Measurements from ENCODE around the gene URI1. TPM values are rescaled to one million over a fixed set of nuclear protein-coding genes. Genes with fewer than 3 reads are reported as not detected.

The URI1 gene
- total RNA-seq, 1 experiment from 2014 or later: 71.0 TPM

DNA sequence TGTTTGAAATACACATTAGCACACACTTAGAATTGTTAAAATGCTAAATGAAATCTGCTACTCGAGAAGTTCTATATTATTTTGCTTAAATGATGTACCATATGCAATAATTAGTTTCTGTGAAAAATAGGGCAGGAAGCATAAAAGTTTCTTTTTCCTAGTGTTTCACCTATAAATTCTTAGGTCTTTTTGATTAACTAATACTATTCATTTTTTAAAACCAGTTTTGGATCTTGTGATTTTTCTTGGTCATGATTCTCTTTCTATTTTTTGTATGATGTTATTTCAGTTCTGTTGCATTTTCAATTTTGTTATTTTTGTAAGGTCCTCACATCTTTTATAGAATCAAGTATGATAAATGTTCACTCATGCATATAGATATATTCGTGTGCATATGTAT, 66.1 kb downstream of the URI1 start:
- ChIA-PET POLR2A (no interaction called here), CTCF (no interaction called here)
- no peak overlapping the region for H3K4me3 ChIP-seq (ENCODE audit: low read depth in 2 of 2, low read length in 2 of 2)
- no peaks in the 10 kb centered on the region for H3K27me3 ChIP-seq (ENCODE audit: control insufficient read depth, insufficient read depth, low read length)
- DNase-seq (ENCODE audit: low read depth, low spot score): no peak
- peaks cover 6% of the 10 kb centered on the region for H3K4me1 ChIP-seq (ENCODE audit: control insufficient read depth, insufficient read depth, low read length)
- intact Hi-C loops (cut with micrococcal nuclease; ENCODE audit: unreplicated experiment): no loop called here
- BruUV-seq (replicated peaks): no TSS peak
- H3K36me3 ChIP-seq (ENCODE audit: control insufficient read depth, insufficient read depth, low read length): peaks cover 48% of the 10 kb centered on the region
- in situ Hi-C loops (cut with HindIII; ENCODE audit: low pct_unique_long_range_greater_than_20kb, low sequenced_read_pairs): no loop called here
- TF ChIP-seq POLR2AphosphoS5 (IDR thresholded peaks at IDR 0.05; ENCODE audit: low read depth, low read length) (no peak), SIN3A (IDR thresholded peaks at IDR 0.05; ENCODE audit: borderline replicate concordance, insufficient read depth, low read depth, low read length) (no peak), TCF7L2 (IDR thresholded peaks at IDR 0.05; ENCODE audit: low read depth, low read length) (no peak)
- TF ChIP-seq, protein P1, sequence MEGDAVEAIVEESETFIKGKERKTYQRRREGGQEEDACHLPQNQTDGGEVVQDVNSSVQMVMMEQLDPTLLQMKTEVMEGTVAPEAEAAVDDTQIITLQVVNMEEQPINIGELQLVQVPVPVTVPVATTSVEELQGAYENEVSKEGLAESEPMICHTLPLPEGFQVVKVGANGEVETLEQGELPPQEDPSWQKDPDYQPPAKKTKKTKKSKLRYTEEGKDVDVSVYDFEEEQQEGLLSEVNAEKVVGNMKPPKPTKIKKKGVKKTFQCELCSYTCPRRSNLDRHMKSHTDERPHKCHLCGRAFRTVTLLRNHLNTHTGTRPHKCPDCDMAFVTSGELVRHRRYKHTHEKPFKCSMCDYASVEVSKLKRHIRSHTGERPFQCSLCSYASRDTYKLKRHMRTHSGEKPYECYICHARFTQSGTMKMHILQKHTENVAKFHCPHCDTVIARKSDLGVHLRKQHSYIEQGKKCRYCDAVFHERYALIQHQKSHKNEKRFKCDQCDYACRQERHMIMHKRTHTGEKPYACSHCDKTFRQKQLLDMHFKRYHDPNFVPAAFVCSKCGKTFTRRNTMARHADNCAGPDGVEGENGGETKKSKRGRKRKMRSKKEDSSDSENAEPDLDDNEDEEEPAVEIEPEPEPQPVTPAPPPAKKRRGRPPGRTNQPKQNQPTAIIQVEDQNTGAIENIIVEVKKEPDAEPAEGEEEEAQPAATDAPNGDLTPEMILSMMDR (IDR thresholded peaks at IDR 0.05): no peak
- TF ChIP-seq, protein P2, sequence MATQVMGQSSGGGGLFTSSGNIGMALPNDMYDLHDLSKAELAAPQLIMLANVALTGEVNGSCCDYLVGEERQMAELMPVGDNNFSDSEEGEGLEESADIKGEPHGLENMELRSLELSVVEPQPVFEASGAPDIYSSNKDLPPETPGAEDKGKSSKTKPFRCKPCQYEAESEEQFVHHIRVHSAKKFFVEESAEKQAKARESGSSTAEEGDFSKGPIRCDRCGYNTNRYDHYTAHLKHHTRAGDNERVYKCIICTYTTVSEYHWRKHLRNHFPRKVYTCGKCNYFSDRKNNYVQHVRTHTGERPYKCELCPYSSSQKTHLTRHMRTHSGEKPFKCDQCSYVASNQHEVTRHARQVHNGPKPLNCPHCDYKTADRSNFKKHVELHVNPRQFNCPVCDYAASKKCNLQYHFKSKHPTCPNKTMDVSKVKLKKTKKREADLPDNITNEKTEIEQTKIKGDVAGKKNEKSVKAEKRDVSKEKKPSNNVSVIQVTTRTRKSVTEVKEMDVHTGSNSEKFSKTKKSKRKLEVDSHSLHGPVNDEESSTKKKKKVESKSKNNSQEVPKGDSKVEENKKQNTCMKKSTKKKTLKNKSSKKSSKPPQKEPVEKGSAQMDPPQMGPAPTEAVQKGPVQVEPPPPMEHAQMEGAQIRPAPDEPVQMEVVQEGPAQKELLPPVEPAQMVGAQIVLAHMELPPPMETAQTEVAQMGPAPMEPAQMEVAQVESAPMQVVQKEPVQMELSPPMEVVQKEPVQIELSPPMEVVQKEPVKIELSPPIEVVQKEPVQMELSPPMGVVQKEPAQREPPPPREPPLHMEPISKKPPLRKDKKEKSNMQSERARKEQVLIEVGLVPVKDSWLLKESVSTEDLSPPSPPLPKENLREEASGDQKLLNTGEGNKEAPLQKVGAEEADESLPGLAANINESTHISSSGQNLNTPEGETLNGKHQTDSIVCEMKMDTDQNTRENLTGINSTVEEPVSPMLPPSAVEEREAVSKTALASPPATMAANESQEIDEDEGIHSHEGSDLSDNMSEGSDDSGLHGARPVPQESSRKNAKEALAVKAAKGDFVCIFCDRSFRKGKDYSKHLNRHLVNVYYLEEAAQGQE (IDR thresholded peaks at IDR 0.05; ENCODE audit: insufficient read depth in 1 of 2, low read depth in 2 of 2, low read length in 1 of 2): no peak
- no peak for ATAC-seq
- H3K27ac ChIP-seq (ENCODE audit: low read length): no peak overlapping the region
- H3K9me3 ChIP-seq (ENCODE audit: control insufficient read depth, insufficient read depth, low read depth, low read length): no peaks in the 10 kb centered on the region

DNA sequence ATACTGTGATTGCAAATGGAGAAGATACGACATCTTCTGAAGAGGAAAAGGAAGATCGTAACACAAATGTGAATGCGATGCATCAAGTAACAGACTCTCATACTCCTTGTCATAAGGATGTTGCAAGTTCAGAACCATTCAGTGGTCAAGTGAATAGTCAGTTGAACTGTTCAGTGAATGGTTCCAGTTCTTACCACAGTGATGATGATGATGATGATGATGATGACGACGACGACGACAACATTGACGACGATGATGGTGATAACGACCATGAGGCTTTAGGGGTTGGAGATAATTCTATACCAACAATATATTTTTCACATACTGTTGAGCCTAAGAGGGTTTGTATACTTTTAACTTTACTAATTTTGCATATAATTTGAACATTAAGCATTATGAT, 67.0 kb downstream of the URI1 start:
- POLR2A ChIA-PET: no interaction called here
- H3K27me3 ChIP-seq (ENCODE audit: control insufficient read depth, insufficient read depth, low read length): no peaks in the 10 kb centered on the region
- CTCF ChIA-PET: no interaction called here
- H3K9me3 ChIP-seq (ENCODE audit: control insufficient read depth, insufficient read depth, low read depth, low read length): no peaks in the 10 kb centered on the region
- H3K36me3 ChIP-seq (ENCODE audit: control insufficient read depth, insufficient read depth, low read length): peaks cover 53% of the 10 kb centered on the region
- DNase-seq (ENCODE audit: low read depth, low spot score) (no peak), ATAC-seq (no peak)
- TF ChIP-seq, protein P2 (IDR thresholded peaks at IDR 0.05; ENCODE audit: insufficient read depth in 1 of 2, low read depth in 2 of 2, low read length in 1 of 2): no peak
- no peak for TF ChIP-seq POLR2AphosphoS5 (IDR thresholded peaks at IDR 0.05; ENCODE audit: low read depth, low read length)
- no peak for TF ChIP-seq SIN3A (IDR thresholded peaks at IDR 0.05; ENCODE audit: borderline replicate concordance, insufficient read depth, low read depth, low read length)
- TF ChIP-seq TCF7L2 (IDR thresholded peaks at IDR 0.05; ENCODE audit: low read depth, low read length): no peak
- TF ChIP-seq, protein P1 (IDR thresholded peaks at IDR 0.05): no peak
- H3K27ac ChIP-seq (ENCODE audit: low read length): no peak overlapping the region
- peaks cover under 1% of the 10 kb centered on the region for H3K4me1 ChIP-seq (ENCODE audit: control insufficient read depth, insufficient read depth, low read length)
- in situ Hi-C loops (cut with HindIII; ENCODE audit: low pct_unique_long_range_greater_than_20kb, low sequenced_read_pairs) (no loop called here), intact Hi-C loops (cut with micrococcal nuclease; ENCODE audit: unreplicated experiment) (no loop called here)
- no peak overlapping the region for H3K4me3 ChIP-seq (ENCODE audit: low read depth in 2 of 2, low read length in 2 of 2)
- no TSS peak for BruUV-seq (replicated peaks)
